Thyroid gland (tissue), 4 donors: Measurements from ENCODE around the gene OBI1.
A peak's percentile ranks its signal among the peaks of the same experiment; 100 is the strongest.

Source experiments
- CTCF ChIP-seq, 6 experiments: fragments of 200-600 bp in 3 of 6; fragments of 450-650 bp in 3 of 6; sonication (generic) in 3 of 6; IDR thresholded peaks; one replicate each; pipeline ENCODE4 v1.5.1; 2016 to 2019; ENCODE audit warnings: antibody characterized with exemption in 6 of 6, mild to moderate bottlenecking in 2 of 6, inconsistent platforms in 1 of 6, moderate library complexity in 1 of 6
- POLR2A ChIP-seq, 2 donors: fragments of 450-650 bp; IDR thresholded peaks; one replicate each; pipeline ENCODE4 v1.6.1; 2017; ENCODE audit warnings: antibody characterized with exemption in 2 of 2, mild to moderate bottlenecking in 2 of 2, moderate library complexity in 1 of 2

- TF ChIP-seq CTCF (IDR thresholded peaks at IDR 0.05) (peak in 3 of 6 experiments; percentile 2 to 27 (median 9)), POLR2A (IDR thresholded peaks at IDR 0.05) (peak; percentile 34 to 73)
These were observed 958 bp upstream of the OBI1 start for GRCh38 chr13:78659732-78660494.
